ENCODE measurements around the gene NFE2.
"Not testable (repeated sequence)": the region's sequence is repeated elsewhere in the genome, so short reads cannot be mapped to it uniquely, and the experiment has no call there.

Gene NFE2

DNA sequence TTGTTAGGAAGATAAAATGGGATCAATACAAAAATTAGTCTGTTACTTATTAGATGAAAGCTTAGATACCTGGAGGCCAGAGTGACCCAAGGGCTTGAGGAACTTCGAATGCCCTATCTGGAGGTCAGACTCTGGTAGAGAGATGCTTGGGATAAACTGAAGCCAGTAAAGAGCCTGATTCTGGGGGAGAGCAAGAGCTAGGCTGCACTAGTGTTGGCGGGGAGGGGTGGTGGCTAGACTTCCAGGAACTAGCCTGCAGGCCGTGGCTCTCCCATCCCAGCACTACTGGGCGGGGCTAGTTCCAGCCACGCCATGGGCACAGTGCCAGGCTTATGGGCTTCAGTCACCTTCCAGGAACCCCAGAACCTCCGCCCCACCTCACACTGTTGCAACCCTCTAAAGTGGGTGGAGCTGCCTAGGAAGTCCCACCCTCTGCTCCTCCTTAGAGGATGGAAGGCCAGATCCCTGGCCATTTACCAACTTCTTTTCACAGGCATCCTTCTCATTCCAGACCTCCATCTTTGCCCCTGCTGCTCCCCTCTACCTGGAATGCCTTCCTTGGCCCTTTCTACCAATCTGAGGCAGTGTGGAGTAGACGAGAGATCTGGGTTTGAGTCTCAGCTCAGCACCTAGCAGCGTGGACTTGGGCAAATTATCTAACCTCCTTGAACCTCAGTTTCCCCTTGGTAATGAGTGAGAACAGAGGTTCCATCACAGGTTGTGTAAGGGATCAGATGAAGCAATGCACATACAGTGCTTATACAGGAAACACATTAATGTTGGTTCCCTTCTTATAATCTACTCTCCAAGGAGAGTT is 6.3 kb upstream of the NFE2 start:
- DNase-seq (ENCODE audit: low read depth): no peak

DNA sequence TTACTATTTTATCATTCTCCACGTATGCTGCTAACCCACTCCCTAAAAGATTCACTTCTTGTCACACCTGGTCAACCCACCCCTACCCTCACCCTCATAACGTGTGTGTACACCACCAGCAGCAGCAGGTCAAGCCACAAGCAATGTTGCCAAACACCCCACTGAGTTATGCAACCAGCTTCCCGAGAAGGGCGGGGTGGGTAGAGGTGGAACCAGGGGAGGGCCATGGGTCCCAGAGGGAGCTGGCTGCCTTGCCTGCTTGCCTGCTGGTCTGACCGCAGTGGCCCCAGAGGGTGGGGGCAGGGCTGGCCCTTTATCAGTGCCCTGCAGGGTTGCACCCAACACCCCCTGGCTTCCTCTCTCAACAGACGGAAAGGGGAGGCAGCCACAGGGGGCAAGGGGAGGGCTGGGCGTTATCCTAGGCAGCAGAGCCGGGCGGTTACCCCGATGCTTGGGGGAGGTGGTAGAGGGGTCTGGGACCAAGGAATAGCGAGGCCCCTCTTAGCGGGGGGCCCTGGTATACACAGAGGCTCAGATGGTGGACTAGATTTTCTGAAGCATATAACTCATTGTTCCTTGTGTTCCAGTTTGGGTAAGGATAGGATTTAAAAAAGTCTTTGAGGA is 3.5 kb upstream of the NFE2 start:
- no peak for DNase-seq (ENCODE audit: low read depth)

DNA sequence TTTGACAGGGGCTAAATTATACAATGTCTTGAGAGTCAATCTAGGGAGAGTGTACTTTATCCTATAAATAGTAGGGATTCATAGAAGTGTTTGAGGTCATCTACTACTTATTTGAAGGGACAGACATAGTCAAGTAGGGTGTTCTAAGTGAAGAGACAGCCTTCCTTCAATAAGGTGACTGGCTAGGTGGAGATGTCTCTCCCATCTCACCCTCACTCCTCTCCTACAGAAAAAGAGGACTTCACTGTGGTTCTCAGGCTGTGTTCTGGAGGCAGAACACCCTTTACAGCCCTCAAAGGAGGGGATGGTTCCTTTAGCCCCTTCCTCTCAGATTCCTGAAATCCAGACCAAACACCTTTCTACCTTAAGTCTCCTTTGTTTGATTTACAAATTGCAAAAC is 2.8 kb upstream of the NFE2 start:
- no peak for DNase-seq (ENCODE audit: low read depth)

DNA sequence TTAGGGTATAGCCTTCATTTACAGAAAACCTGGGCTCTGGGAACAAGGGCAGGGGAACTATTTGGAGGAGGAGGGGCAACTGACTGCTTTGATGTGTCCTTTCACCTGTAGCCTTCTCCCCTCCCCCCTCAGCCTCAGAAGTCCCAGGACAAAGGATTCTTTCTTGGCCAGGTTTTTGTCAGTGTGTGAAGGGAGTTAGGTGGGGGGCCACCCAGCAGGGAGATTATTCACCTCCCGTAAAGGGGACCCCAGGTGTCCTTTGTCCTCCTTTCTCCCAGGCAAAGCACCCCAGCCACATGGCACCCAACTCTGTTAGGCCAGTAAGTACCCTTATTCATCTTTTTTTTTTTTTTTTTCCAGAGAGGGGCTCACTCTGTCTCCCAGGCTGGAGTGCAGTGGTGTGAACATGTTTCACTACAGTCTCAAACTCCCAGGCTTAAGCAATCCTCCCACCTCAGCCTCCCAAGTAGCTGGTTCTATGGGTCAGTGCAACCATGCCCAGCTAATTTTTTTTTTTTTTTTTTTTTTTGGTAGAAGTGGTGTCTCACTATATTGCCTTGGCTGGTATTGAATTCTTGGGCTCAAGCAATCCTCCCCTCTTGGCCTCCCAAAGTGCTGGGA is 723 bp upstream of the NFE2 start:
- DNase-seq (ENCODE audit: low read depth): no peak

DNA sequence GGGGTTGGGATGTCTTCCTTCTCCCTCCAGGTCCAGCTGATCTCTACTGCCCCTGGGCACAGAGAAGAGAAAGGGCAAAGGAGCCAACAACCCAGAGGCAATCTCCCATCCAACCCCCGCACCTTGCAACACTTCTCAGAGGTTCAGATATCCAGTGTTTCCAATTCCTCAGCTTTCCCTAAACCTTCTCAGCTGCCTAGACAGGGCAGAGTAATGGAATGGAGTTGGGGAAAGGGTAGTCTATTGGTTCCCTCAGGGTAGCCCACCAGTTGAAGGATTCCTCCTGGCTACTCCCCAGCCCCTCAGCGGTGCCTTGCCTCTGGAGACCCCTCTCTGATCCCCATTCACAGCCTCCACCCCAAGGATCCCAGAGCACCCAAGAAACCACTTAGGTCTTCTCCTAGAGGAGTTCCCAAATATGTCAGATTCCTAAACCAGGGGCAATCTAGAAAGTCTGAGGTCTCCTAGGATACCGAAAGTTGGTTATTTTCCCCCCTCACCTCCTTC is 537 bp downstream of the NFE2 start:
- DNase-seq (ENCODE audit: low read depth): no peak

DNA sequence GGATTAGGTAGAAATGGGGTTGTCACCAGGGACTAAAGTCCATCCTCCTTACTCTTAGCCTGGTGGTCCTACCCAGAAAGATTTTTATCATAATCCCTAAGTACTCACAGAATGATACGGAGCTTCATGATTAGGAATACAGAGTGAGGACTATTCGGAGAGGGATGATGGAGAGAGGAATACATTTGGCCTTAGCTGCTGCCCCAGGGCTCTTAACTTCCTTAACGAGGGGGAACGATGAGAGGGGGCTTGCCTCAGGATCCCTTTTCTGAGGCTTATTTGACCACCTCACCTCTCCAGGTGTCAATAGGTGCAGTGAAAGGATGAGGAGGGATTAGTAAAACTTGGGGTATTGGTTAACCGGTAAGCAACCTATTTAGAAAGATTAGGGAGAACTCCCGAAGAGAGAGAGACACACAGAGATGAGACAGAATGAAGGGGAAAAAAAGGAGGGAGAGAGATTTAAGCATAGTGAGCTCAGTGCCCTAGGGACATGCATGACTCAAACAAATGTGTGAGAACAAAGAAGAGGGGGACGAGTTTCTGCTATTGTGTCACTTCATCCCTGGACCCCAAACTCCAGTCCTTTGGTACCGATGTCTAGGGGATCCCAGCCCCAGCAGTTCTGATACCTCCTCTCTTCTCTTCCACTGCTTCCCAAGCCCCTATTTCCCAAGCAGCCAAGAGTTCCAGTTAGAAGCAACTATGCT is 1.1 kb downstream of the NFE2 start:
- no peak for DNase-seq (ENCODE audit: low read depth)

DNA sequence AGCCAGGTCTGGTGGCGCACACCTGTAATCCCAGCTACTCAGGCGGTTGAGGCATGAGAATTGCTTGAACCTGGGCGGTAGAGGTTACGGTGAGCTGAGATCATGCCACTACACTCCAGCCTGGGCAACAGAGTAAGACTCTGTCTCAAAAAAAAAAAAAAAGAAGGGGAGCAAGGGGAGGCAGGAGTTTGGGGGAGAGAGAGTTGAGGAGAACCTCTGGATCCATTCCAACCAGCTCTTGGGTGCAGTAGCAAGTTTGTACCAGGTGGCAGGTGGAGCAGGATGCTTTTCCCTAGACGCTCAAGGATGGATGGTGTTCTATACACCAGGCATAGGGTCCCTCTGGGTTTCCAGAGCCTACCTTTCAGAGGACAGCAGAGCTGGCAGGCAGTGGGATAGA is 1.9 kb downstream of the NFE2 start:
- no peak for DNase-seq (ENCODE audit: low read depth)

DNA sequence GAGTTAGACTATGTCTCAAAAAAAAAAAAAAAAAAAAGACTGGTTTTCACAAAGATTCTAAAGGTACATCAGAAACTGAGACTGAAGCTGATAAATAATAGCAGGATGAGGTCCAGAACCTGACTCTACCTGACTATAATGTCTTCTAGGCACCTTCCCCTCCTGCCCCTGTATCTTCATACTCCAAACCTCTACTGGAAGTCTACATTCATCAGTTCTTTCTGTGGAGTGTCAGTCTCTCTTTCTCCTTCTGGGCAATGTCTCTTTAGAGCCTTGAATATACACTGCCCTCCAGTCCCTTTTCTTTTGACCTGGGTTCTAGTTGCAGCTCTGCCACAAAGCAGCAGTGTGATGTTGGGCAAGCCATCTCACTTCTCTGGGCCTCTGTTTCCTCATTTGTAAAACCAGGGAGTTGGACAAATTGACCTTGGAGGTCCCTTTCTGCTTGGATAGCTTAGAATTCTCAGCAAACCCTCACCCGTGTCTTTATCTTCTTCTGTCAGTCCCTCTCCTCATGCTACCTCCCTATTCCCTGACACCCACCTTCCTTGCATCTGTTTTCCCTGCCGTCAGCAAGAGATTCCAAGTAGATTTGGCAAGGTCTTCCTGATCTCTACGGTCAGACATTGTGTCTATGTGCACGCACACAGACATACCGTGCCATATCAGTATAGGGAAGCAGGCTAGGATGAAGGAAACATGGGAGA is 4.3 kb downstream of the NFE2 start:
- DNase-seq (ENCODE audit: low read depth): no peak

DNA sequence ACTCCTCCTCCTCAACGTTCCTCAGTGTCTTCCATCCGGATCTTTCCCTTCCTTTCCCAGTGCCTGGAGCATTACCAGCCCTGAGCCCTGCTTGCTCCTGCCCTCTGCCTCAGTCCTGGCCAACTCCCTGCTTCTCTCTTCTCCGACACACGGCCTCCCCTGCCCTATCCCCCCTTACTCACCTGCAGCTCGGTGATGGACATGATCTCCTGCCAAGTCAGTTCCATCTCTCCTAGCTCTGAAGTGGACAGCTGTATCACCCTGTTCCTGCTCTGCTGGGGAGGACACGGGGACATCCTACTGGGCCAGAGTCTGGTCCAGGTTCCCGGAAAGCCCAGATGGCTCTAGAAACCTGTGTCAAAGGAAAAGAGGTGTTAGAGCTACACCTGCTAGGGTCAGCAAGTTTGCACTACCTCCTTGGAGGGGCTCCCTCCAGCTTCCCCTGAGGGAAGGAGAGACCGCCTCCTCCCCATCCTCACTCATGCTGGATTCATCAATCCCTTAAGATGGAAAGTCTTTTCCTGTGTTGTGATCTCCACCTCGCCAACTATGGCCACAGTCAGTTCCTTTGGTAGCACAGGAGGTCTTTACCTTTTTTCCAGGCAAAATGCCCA is 5.8 kb downstream of the NFE2 start:
- no peak for DNase-seq (ENCODE audit: low read depth)

DNA sequence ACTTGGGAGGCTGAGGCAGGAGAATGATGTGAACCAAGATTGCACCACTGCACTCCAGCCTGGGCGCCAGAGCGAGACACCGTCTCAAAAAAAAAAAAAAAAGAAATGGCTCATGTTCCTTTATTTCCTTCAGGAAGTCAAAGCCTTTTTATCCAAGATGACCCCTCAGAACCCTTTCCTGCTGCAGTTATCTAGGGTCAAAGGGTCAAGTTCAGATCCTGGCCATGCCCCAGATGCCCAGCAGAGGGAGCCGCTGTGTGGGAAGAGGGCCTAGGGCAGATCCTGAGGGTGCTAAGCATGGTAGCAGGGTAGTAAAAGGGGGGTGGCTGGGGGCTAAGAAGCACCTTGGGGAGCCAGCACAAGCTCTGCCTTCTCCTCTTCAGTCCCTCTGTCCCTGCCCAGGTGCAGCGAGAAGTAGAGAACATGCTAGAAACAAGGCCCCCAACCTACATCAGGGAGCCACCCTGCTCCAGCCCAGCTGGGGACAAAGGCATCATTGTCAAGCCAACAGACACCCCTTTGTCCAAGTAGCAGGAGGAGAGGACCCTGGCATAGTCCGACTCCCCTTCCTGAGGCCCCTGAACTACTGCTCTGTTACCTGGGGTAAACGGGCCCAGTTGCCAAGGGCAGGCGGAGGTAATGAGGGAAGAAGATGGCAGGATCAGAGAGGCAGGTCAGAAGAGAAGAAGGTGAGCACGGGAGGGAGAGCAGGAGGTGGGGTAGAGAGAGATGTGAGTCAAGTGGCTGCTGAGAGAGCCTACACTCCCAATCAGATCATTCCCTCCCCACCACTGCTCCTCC is 6.5 kb downstream of the NFE2 start:
- no peak for DNase-seq (ENCODE audit: low read depth)

DNA sequence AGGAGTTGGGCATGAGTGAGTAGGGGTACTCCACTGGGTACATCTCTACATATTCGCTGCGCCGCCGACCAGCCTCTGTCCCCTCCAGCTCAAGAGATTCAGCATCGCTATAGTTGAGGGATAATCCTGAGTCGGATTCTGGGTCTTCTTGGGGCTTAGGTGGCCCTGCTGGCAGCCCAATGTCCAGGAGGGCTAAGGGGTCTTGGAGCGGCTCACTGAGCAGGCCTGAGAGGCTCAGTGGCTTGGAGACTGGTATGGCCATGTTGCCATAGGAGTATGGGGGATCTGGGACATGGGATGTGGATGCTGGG is 7.9 kb downstream of the NFE2 start:
- no peak for DNase-seq (ENCODE audit: low read depth)

DNA sequence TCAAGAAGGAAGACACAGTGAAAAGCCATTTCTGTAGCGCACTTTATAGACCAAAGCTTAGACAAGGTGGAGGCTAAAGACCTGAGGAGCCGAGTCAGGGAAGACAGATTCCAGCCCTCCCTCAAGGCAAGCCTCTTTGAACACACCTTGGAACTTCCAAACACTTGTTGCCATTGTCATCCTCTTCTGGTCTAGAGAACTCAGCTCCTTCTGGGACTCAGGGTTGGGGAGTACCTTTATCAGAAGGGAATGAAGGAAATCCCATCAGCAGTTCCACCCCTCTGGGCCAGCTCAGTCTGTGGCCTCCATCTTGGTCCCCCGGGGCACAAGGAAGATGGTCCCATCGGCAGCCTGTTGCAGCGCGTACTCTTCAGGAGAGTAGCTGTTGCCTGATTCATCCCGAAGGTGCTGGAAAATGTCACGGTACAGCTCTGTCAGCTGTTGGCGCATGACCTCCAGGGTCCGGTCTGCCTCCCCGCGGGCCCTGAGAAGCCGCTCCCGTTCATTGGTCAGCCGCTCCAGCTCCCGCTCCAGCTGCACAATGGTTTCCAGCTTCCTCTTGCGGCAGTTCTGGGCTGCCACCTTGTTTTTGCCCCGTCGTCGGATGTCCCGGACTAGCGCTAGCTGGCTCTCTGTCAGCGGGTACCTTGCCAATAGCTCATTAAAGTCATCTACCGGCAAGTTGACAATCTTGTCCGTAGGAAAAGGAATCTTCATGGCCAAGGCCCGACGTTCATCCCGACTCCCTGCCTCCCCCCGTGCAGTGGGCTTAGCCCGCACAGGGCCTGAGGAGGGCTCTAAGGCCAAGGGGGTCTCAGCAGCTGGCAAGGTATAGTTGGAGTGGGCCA is 8.5 kb downstream of the NFE2 start:
- DNase-seq (ENCODE audit: low read depth): no peak

DNA sequence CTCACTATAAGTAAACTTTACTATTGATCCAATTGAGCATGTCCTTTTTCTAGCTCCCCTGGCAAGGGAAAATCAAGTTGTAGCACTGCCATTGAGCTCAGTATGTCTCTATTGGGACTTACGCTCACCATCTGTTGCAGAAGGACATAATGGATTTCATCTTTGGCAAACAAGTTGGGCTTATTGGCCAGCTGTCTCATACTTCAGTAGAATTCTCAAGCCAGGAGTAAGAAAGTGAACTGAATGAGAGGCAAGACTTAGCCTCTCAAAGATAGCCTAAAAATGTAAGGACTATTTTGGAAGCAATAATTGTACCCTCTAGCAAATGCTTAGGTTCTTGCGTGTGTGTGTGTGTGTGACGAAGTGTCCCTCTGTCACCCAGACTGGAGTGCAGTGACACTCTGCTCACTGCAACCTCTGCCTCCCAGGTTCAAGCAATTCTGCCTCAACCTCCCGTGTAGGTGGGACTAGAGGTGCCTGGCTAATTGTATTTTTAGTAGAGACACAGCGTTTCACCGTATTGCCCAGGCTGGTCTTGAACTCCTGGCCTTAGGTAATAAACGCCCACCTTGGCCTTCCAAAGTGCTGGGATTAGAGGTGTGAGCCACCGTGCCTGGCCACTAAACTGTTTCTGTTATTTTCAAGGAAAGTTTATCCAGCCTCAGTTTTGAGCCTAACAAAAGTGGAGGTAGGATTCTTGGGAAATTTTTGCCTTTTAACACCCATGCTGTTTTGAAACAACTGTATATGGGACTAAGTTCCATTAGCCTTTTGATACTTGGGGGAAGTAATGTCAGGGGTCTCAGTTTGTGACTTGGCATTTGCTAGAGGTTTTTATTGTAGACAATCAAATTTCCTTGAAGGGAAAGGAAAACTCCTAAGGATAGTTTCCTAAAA is 13.3 kb downstream of the NFE2 start:
- DNase-seq (ENCODE audit: low read depth): no peak

DNA sequence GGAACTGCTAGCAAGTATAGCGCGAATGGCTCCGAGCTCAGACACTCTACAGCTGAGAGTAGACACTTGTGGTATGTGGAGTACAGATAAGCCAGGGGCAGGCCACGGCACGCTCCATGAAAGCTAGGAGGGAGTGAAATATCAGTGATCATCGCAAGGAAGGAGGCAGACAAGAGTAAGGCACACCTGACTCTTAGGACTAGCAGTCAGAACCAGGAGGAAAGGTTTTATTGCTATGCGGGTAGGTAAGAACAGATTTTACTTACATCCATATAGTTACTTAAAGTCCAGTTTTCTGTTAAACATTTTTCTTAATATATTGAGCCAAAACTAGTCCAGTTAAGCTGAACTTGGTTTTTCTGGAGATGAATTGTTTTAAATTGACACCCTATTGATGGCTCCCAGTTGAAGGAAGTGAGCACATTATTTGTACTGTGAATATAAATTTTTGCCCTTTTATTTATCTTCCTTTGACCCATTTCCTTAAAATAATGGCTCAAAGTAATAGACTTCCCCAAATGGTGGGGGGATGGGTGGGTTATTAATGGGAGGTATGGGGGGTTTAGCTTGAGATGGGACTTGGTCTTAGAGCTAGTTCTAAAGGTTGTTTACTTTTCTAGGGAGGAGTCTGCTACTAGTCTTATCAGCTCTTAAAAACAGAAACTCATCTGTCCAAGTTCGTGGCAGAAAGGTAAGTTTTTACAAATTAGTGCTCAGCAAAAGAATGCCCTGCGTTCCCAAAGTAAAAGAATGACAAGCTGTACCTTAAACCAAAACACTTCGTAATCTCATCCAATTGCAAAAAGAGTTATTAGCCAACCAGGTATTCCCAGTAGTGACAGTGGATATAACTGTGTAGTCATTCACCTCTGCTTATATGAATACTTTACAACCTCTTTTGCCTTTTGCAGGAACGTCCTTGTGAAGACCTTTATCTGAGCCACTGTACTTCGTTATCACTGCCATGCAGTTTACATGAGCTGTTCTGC is 14.5 kb downstream of the NFE2 start:
- DNase-seq (ENCODE audit: low read depth): no peak

DNA sequence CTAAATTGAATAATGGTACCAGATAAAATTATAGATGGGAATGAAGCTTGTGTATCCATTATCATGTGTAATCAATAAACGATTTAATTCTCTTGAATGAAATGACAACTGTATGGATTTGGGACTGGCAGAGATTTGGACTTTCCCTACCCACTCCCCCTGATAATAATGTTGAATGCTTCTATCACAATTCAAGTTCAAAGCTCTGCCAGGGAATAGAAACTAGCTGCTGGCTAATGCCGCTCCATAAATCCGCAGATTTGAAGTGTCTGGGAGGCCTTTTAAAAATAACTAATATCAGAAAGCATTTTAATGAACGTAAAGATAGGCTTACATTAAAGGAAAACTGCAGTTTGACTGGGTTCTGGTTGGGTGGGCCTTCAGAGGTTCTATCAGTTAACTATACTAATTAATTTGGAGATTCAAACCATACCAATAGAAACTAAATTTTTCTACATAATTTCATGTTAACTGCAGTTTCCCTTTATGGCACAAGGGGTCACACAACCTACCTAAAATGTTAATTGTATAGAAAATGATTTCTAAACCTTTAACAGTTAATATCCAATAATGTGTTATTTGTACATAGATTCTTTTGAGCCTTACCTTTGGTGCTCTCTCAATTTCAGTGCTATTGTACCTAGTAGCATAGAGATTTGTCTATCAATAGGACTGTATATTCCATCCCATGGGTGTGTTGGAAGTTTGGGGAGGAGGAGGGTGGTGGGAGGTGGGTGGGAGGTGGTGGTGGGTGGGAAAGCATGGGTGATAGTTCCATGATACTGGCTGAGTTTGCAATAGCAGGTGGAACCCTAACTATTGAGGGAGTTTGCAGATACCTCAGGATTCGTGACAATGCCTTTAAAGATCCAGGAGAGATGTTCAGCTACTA is 15.4 kb downstream of the NFE2 start:
- DNase-seq (ENCODE audit: low read depth): no peak

DNA sequence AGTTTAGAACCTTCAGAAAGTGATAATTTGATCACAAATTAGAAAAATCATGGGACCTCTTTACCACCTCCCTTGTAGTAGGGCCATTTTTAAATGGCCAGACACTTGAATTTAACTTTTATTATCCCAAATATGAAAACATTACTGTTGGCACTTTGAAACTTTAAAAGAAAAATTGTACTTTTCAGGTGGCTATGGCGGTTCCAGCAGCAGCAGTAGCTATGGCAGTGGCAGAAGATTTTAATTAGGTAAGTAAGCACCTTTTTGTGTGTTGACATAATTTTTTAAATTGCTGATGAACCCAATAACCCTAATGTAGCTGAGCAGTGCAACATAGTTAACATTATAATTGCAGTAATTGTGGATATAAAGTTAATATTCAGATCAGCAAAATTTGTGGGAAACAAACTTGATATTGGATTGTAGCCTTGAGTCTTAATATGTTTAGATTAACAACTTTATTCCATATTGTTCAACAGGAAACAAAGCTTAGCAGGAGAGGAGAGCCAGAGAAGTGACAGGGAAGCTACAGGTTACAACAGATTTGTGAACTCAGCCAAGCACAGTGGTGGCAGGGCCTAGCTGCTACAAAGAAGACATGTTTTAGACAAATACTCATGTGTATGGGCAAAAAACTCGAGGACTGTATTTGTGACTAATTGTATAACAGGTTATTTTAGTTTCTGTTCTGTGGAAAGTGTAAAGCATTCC is 16.6 kb downstream of the NFE2 start:
- DNase-seq (ENCODE audit: low read depth): not testable (repeated sequence)

All from activated T-cell treated with anti-CD3 and anti-CD28 coated beads for 24 hours (primary cell).